GM19193 (cell line): Measurements from ENCODE around the gene NKD2.

Experiments used
- POLR2A ChIP-seq: IDR thresholded peaks from 4 replicates; pipeline ENCODE4 v1.6.1; 2011; ENCODE audit not compliant: insufficient read depth, insufficient read length; ENCODE audit errors: extremely low read depth

The NKD2 gene

GRCh38 chr5:1026700-1027621, 18.4 kb downstream of the NKD2 start:
- TF ChIP-seq POLR2A = no peak

- TF ChIP-seq POLR2A = no peak
Measured at GRCh38 chr5:1027631-1028441, 19.2 kb downstream of the NKD2 start.

- TF ChIP-seq POLR2A = no peak
Measured at GRCh38 chr5:1028481-1029281, 20.1 kb downstream of the NKD2 start.

- no peak for TF ChIP-seq POLR2A
Measured at GRCh38 chr5:1029282-1029944, 20.8 kb downstream of the NKD2 start.

GRCh38 chr5:1029945-1030625, 21.5 kb downstream of the NKD2 start:
- no peak for TF ChIP-seq POLR2A

GRCh38 chr5:1030801-1031271, 22.2 kb downstream of the NKD2 start:
- TF ChIP-seq POLR2A = no peak

GRCh38 chr5:1031306-1031959, 22.8 kb downstream of the NKD2 start:
- no peak for TF ChIP-seq POLR2A

- no peak for TF ChIP-seq POLR2A
Measured at GRCh38 chr5:1032011-1032410, 23.4 kb downstream of the NKD2 start.

GRCh38 chr5:1032551-1033027, 24.0 kb downstream of the NKD2 start:
- no peak for TF ChIP-seq POLR2A

- TF ChIP-seq POLR2A = no peak
Measured at GRCh38 chr5:1033178-1033577, 24.6 kb downstream of the NKD2 start.

GRCh38 chr5:1033606-1034420, 25.2 kb downstream of the NKD2 start:
- no peak for TF ChIP-seq POLR2A

- TF ChIP-seq POLR2A = no peak
Measured at GRCh38 chr5:1034421-1034905, 25.9 kb downstream of the NKD2 start.
